ENCODE measurements around the gene BRSK2.

DNA sequence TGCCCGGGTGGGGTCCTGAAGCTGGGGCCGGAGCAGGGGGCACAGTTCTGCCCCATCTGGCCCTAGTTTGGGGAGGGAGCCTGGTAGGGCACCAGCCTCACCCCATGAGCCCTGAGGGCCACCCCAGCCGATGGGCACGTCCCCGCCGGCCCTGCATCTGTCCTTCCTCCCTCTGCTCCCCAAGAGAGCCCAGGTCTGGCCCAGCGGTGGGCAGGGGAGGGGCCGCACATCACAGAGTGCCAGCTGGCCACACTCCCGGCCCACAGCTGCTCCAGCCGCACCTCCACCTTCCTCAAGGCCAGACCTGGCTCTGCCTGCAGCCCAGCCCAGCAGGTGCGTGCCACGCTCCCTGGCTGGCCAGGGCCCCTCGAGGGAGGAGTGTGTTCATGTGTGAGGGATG lies 21.6 kb downstream of the BRSK2 start:
- TF ChIP-seq, protein P1, sequence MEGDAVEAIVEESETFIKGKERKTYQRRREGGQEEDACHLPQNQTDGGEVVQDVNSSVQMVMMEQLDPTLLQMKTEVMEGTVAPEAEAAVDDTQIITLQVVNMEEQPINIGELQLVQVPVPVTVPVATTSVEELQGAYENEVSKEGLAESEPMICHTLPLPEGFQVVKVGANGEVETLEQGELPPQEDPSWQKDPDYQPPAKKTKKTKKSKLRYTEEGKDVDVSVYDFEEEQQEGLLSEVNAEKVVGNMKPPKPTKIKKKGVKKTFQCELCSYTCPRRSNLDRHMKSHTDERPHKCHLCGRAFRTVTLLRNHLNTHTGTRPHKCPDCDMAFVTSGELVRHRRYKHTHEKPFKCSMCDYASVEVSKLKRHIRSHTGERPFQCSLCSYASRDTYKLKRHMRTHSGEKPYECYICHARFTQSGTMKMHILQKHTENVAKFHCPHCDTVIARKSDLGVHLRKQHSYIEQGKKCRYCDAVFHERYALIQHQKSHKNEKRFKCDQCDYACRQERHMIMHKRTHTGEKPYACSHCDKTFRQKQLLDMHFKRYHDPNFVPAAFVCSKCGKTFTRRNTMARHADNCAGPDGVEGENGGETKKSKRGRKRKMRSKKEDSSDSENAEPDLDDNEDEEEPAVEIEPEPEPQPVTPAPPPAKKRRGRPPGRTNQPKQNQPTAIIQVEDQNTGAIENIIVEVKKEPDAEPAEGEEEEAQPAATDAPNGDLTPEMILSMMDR (conservative IDR thresholded peaks at IDR 0.05 in 1 of 2, IDR thresholded peaks at IDR 0.05 in 1 of 2; ENCODE audit: extremely low read depth in 1 of 2, insufficient read depth in 1 of 2, low read depth in 1 of 2, low read length in 2 of 2): no peak
- no peak for TF ChIP-seq EZH2 (IDR thresholded peaks at IDR 0.05; ENCODE audit: borderline replicate concordance, low read length)
